TTC549 (cell line): ENCODE data around the gene SMYD1.

Source experiments
- FAIRE-seq: peaks from 2 replicates; lab custom pipeline; 2012; peaks lifted over from hg19 to GRCh38; lab: Jason Lieb, UNC

Gene SMYD1

DNA sequence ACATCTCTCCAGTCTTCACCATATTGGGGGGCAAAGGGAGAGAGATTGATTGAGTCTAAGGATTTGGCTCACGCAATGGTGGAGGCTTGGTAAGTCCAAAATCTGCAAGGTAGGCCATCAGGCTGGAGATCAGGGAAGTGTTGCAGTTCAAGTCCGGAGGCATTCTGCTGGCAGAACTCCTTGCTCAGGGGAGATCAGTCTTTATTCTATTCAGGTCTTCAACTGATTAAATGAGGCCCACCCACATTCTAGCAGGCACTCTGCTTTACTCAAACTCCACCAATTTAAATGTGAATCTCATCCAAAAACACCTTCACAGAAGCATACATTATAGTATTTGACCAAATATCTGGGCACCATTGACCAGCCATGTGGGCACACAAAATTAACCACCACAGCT is 21.4 kb downstream of the SMYD1 start:
- no peak for FAIRE-seq

DNA sequence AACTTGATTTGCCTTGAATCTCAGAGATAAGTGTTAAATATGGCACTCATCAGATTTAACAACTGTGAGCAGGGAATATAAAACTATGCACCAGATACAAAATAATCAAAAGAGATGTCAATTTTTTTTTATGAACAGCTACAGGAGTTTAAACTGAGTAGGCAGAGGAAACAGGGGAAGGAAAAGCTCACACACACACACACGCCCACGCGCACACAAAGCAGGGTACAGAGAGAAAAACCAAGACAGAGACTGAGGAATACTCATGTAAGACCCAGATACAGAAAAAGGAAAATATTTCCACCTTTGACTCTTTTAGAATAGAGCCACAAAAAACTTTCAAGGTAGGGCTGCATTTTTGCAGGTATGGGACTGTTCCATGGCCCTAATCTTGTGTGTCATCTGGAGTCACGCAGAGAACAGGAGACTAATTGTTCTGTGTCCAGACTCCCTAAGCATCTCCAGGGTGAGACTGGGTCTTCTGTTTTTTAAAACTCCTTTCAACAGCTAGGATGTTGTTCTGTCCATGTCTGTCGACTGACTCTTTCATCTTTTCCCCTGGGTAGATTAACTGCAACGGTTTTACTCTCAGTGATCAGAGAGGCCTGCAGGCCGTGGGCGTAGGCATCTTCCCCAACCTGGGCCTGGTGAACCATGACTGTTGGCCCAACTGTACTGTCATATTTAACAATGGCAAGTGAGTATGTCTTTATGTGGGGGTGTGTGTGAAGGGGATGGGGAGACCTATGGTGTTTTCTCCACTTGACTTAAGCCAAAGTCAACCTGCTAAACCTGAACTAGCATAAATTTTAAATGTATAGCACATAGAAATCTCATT is 23.0 kb downstream of the SMYD1 start:
- no peak for FAIRE-seq

DNA sequence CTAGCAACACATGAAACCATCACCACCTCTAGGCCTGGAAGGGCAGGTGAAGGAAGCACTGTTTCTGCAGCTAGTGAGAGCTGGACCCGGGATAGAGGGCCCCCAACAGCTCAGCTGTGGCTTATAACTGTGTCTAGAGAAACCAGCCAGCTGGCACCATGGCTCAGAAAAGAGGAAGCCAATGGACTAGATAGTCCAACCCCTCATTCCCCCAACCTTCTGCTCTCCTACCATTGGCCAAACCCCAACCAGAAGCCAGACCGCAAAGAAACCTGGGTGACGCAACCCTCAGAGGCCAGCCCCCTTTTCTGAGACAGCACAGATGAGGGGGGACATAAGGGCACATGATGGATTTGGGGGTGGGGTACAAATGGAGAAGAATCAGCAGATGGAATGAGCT is 24.3 kb downstream of the SMYD1 start:
- FAIRE-seq = no peak

DNA sequence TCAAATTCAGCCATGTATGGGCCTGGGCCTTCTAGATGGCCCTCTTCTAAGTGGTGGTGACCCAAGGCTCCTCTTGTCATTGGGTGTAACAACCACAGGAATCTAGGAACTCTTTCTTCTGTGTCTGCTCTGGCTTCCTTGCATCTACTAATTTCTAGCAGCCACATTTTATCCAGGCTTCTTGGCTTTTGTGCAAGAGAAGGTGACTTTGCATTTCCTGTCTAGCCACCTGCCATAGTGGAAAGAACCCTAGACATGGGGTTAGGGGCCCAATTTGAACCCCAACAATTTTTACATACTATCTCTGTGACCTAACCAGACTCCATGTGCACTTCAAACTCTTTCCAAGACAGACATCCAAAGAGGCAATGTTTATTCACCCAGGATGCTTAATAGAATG is 25.1 kb downstream of the SMYD1 start:
- no peak for FAIRE-seq

DNA sequence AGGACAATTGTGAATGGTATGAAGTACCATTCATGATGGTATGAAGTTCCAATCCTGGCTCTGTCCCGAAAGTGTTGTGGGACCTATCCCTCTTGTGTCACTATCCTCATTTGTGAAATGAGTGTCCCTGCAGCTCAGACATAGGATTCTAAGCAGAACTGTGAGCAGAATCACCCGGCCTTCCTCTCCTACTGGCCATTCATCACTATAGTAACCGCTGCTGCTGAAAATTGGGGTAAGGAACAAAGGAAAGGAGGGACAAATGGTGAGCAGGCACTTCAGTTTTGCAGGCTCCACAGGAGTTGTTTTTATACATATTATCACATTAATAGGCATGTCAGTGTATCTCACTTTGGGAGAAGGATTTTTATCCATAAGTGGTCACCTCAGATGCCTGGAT is 27.4 kb downstream of the SMYD1 start:
- FAIRE-seq = no peak

DNA sequence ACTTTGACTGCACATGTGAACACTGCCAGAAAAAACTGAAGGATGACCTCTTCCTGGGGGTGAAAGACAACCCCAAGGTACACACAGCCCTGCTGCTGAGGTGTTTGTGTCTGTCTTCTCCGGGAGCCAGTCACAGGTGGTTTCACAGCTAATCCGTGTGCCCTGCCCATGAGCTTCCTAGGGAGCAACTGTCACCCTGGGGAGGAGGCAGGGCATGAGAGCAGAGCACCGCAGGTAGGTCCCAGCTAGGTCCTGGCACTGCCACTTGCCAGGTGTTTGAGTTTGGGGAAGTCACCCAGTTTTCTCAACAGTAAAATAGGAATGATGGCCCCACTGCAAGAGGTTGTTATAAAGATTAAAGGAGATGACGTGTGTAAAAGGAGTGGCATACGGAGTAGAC is 29.1 kb downstream of the SMYD1 start:
- FAIRE-seq = no peak

DNA sequence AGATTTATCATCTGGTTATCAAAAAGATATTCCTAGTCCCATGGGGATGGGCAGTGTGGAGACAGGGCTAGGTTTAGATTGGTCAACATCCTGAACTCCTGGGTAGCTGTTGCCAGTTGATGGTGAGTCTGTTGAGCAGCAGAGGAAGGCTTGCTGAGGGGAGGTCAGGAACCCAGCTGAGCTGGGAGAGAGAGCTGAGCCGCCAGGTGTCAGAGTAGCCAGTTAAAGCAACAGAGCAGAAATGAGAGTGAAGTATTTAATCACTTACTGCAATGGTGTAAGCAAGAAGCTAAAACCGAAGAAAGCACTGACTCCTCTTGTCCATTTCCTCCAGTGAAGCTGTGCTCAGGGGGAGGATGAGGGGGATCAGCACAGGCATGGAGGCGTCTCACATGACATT is 29.6 kb downstream of the SMYD1 start:
- FAIRE-seq = no peak

DNA sequence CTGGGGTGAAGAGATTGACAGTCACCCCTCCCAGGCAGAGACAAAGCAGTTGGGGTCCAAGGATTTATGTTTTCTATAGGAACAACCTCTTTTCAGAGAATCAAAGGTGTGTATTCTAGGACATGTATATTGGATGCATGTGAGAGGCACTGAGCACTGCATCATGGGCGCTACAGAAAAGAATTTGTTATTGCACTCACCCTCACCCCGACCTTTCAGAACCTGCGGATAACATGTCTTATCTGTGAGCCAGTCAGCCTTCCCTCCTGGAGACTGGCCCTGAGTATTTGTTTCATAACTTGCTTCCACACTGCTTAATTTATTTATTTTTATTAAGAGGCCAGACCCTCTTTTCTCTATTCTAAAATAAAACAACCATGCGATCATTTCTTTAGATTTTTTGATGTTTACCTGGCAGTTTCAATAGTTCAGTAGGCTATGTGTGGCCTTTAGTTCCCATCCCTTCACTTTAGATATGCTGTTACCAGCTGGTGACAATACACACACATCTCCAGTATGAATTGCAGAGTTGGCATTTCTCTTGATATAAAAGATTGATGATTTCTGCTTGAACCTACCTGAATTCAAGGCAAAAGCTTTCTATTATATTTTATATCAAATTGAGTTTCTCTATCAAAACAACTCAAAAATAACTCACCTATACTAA is 30.4 kb downstream of the SMYD1 start:
- FAIRE-seq = no peak

DNA sequence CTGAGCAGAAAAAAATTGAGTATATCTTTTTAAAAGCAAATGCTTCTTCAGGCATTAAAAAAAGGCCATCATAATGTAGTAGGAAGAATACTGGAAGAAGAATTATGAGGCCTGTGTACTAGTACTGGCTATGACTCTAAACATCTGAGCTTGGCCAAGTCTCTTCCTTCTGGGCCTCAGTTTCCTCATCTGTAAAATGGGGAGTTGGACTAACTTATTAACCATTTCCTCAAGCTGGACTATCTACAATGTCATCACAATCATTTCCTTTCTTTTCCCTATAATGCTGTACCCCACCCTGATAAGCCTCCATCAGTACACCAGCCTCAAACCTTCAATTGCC is 30.9 kb downstream of the SMYD1 start:
- no peak for FAIRE-seq

DNA sequence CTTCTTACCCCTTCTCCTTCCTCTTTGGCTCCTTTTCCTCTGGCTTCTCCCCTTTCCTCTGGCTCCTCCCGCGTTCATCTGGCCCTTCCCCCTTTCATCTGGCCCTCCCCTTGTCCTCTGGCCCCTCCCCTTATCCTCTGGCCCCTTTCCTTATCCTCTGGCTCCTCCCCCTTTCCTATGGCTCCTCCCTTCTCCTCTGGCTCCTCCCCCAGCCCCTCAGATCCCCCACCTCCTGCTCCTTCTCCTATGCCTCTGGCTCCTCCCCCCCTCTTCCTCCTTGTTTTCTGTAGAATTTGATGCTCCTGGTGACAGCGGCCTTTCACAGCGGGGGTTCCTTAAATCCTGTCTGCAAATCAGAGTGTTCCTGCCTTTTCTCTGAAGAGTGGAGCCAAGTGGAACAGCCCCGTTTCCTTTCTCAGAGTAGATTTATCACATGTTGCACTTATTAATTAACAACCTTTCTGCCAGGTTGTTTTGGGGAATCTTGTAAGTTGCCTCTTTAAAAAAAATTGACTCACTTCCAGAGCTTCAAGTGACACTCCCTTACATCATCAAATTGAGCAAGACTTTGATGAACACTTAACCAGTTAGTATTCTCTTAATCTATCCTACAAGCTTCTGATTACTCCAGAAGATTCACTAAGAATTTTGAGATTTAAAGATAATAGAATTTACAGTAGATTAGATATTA is 32.3 kb downstream of the SMYD1 start:
- FAIRE-seq = no peak

DNA sequence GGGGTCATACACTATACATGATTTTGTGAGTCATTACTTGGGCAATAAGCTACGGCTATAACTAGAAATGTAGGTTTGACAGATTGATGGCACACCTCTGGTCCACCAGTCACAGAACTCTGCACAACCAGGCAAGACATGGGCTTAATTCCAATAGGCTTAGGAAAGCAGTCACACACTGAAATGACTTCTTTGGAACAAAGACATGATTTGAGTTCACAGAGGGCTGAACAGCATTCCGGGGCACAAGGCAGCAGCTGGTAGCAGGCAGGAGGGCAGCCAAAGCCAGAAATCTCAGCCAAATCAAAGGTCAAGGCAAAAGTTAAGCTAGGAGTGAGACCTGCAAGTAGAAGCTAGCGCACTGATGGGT is 32.8 kb downstream of the SMYD1 start:
- no peak for FAIRE-seq

DNA sequence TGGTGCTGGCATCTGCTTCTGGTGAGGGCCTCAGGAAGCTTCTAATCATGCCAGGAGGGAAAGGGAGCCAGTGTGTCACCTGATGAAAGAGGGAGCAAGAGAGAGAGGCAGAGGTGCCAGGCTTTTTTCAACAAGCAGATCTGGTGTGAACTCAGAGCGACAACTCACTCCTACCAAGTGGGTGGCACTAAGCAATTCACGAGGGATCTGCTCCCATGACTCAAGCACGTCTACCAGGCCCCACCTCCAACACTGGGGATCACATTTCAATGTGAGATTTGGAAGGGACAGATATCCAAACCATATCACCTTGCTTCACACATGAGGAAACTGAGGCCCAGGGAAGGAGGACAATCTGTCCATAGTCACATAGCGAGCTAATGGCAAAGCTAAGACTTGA is 41.2 kb downstream of the SMYD1 start:
- FAIRE-seq = no peak

DNA sequence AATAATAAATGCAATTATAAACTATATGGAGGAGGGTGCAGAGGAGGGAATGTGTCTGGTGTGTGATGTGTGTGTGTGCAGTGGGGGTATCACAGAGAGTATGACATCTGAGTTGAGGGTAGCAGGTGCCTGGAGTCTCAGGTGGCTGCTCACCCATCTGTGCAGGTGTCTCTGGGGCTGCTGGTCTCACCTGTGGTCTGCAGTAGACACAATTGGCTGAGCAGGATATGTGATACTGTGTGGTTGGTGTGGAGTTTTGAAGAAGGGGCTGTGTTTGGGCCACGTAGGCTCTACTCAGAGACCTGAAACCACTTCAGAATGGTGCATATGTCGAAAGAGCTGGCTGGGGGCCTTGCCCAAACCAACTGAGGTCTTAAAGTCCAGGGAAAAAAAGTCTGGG is 43.2 kb downstream of the SMYD1 start:
- no peak for FAIRE-seq

DNA sequence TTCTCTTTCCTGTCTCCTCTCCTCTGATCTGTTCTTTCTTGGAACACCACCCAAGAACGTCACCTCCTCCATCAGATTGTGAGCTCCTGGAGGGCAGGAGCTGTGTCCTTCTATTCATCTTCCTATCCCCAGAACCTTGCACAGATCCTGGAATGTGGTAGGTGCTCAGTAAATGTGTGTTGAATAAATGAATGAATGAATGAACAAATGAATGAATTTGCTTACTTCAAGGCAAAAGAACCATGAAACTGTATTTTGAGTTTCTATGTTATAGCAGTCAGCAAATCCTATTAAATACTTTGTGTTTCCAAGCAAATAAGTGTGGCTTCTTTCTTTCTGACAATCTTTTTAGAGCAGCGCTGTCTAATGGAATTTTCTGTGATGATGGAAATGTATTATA is 45.4 kb downstream of the SMYD1 start:
- no peak for FAIRE-seq

DNA sequence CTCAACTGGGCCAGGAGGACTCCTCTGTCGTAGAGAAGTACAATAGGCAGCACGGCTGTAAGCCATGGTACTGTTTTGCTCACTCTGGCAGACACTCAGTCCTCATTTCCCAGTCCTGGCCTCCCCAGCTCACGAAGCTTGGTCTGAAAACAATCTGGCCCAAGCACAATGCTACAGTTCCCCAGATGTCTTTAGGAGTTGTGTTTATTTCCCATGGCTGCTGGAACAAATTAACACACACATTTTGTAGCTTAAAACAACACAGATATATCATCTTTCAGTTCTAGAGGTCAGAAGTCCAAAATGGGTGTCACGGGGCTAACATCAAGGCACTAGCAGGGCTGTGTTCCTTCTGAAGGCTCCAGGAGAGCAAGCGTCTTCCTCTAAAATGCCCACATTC is 47.3 kb downstream of the SMYD1 start:
- no peak for FAIRE-seq

DNA sequence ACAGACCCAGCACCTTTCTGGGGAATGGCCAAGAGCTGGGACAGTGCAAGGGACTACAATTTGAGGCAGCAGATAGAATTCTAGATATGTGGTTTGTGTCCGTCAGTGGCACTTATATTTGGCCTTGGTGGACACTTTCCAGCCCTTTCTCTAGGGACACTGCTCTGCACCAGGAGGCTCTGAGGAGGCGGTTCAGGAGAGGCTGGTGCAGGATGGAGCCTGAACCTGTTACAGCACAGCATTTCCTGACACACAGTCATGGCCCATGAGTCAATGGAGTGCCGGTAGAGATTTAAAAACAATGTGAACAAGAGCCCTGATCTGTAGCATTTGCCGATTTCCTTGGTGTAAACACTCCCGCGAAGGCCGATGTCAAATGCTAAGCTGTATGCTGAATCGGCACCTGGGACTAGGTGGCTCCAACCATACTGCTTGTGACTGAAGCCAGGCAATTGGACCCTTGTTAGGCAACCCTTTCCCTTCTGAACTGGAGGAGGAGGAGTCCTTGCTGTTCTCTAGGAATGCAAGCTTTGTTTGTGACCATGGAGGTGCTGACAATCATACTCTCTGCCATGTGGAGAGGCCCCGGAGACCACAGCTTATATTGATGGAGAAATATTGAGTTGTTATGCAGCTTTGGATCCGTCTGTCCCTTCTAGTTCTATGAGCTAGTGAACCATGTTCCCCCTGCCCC is 48.3 kb downstream of the SMYD1 start:
- no peak for FAIRE-seq

DNA sequence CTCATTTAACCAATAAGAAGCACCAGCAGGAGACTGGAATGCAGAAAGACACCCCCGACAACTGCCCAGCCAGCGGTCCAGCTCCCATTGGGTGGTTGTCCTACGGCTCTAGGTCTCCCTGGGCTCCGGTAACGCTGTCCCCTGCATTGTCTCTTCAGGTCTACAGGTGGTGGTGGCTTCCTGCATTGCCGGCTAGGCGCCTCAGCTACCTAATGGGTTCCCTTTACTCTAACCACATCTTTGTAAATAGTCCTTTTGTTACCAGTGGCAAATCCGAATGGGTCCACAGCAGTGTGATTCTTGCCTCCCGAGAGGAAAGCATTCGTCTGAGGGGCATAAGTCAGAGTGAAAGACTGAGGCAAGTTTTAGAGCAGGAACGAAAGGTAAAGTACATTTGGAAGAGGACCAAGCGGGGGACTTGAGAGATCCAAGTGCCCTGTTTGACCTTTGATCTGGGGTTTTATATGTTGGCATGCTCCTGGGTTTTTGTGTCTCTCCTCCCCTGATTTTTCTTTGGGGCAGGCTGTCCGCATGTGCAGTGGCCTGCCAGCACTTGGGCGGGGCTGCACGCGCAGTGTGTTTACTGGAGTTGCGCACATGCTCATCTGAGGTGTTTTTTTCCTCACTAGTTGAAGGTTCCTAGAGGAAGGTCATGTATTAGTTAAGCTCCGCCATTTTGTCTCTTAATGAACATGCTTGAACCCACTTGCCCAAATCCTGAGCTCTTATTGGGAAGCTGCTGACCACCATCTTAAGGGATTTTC is 49.2 kb downstream of the SMYD1 start:
- no peak for FAIRE-seq

DNA sequence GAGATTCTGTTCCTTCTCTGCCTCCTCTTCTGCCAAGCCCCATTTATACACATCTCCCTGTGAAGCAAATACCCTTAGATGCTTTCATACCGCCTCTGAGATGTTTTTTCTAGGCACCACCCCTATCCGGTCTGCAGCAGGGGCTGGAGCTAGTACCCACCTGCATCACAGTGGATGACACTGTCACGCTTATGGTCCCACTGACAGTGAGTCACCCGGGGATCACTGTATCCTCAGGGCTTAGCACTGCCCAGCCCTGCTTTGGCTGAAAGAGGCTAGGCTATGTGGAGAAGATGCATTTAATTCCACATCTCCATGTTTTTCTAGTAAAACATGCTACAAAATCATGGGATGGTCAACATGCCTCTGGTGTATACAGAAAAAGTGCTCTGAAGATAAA is 50.3 kb downstream of the SMYD1 start:
- FAIRE-seq = no peak

DNA sequence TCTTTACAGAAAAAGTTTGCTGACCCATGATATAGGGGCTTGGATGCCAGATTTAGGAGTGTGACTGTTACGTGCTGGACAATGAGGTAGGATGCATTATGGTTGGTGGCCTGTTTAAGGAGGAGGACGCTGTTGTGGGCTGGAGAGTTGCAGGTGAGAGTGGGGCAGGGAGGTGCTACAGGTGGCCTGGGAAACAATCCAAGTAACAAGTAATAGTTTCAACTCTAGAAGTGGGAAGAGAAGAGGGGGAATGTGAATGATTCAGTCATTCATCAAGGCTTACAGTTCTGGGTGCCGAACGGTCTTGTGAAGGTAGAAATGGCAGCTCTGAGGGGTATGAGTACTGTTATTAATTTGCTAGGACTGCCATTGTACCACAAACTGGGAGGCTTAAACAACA is 54.1 kb downstream of the SMYD1 start:
- no peak for FAIRE-seq

DNA sequence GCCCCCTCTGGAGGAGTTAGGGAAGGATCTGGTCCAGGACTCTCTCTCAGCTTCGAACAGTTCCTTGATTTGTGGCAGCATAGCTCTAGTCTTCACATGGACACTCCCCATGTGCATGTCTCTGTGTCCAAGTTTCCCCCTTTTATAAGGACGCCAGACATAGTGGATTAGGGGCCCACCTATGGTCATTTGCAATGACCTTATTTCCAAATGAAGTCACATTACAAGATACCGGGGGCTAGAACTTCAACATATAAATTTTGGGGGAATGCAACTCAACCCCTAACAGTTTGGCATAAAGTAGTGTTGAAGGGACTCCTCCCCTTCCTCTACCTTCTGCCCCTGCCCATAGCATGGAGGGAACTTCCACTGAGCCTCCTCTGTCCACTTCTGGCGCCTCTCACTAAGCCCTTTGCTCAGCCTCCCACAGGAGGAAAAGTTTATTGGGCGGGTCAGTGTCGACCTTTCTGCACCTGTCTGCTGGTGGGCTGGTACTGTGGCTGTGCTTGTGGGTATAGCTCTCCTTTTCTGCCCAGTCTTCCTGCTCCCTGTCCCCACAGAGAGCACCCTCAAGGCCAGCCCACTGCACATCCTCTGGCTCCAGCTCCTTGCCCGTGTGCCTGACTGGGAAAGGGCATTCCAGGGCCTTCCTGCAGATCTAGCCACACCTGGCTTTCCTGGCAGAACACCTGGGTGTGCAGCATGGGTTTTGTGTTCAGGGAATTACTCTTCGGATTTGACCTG is 54.7 kb downstream of the SMYD1 start:
- no peak for FAIRE-seq

DNA sequence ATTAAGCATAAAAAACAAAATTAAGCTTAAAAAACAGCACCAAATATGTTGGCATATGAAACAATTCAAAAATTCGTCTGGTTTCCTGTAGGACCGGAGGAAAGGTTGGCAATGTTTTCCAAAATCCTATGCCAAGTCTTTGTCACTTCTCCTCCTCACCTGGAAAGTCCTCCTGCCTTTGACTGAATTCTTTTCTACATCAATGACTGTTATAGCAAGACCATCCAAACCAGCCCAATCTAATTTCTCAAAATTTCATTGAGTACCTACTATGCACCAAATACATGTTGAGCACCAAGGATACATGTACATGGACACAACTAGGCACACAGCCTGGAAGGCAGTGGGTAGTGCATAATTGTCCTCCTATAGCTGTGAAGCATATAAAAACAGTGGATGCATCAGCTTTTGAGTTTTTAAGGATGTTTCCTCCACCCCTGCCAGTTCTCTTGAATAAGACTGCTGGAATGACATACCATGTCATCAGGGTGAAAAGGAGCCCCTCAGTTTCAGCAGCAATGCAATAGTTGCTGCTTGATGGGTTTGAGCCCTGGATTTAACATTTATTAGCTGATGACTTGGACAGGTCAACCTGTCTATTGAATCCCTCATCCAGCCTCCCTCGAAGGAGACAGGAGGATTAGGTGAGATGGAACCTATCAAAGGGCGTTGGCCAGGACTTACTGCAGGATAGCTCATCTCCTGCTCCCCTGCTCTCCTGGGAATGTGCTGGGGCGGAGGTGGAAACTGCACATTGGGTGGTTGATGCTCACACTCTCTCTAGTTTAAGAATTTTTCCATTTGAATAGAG is 55.7 kb downstream of the SMYD1 start:
- FAIRE-seq = no peak
